HCT116 (cell line): ENCODE results near the gene DBP. TPM values are rescaled to one million over a fixed set of nuclear protein-coding genes. Genes with fewer than 3 reads are reported as not detected.

Source experiments
- CBX3 ChIP-seq: IDR thresholded peaks from 2 replicates; pipeline ENCODE4 v1.6.1; 2012; ENCODE audit warnings: low read depth
- EZH2phosphoT487 ChIP-seq: fragments of 200-600 bp; IDR thresholded peaks from 2 replicates; pipeline ENCODE4 v1.6.1; 2018; ENCODE audit warnings: antibody characterized with exemption, borderline replicate concordance
- RAD21 ChIP-seq: IDR thresholded peaks from 2 replicates; pipeline ENCODE4 v1.6.1; 2012; ENCODE audit warnings: low read depth, mild to moderate bottlenecking
- SP1 ChIP-seq: IDR thresholded peaks from 2 replicates; pipeline ENCODE4 v1.6.1; 2012; ENCODE audit warnings: low read depth
- YY1 ChIP-seq: IDR thresholded peaks from 2 replicates; pipeline ENCODE4 v1.6.1; 2011; ENCODE audit warnings: low read length, low read depth, moderate library complexity, mild to moderate bottlenecking; ENCODE audit not compliant: insufficient replicate concordance; ENCODE audit errors: extremely low read depth
- total RNA-seq: library from RNA; stranded (reverse); gene quantifications from one replicate; pipeline ENCODE4 v1.2.1, GENCODE V29; 2021; ENCODE audit not compliant: unreplicated experiment
- TF ChIP-seq, protein P1 (sequence below), 3 experiments: fragments of 200-600 bp in 1 of 3; sonication (generic) in 1 of 3; IDR thresholded peaks in 2 of 3; conservative IDR thresholded peaks in 1 of 3; 2 replicates each; pipeline ENCODE4 v1.5.1; 2012 to 2017; ENCODE audit warnings: low read depth in 2 of 3, low read length in 2 of 3, antibody characterized with exemption in 1 of 3, borderline replicate concordance in 1 of 3, control low read depth in 1 of 3, mild to moderate bottlenecking in 1 of 3, mixed read lengths in 1 of 3, mixed run types in 1 of 3, moderate library complexity in 1 of 3; ENCODE audit not compliant: insufficient read depth in 1 of 3
- TF ChIP-seq, protein P2 (sequence below): IDR thresholded peaks from 2 replicates; pipeline ENCODE4 v1.6.1; 2012
- TF ChIP-seq, protein P3 (sequence below): IDR thresholded peaks from 2 replicates; pipeline ENCODE4 v1.6.1; 2012; ENCODE audit warnings: low read depth

Gene DBP
- total RNA-seq, 1 experiment from 2014 or later: 45.9 TPM

DNA sequence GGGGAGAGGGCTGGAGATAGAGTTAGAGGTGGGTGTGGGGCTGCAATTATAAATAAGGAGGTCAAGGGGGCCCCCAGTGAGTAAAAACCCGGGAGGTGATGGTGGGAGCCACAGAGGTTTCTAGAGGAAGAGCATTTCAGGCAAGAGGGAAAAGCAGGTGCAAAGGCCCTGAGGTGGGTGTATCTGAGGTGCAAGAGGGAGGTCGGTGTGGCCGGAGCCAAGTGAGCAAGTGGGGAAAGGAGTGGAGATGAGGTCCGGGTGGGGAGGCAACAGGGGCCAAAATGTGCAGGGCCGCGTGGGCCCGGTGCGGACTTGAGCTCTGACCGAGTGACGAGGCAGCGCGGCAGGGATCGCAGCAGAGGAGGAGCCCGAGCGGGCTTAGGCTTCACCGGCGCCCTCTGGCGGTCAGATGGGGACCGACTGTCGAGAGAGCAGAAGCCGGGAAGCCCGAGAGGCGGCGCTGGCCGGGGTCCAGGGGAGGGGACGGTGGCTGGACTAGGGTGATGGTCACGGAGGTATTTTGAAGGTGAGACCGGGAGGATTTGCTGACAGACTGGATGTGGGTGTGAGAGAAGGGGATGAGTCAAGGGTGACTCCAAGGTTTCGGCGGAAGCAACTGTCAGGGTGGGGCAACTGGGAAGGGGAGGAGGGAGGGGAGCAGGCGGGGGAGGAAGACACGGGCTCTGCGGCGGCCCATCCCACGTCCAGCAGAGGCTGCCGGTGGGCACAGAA, 48.3 kb downstream of the DBP start (continued):
- TF ChIP-seq, protein P1, sequence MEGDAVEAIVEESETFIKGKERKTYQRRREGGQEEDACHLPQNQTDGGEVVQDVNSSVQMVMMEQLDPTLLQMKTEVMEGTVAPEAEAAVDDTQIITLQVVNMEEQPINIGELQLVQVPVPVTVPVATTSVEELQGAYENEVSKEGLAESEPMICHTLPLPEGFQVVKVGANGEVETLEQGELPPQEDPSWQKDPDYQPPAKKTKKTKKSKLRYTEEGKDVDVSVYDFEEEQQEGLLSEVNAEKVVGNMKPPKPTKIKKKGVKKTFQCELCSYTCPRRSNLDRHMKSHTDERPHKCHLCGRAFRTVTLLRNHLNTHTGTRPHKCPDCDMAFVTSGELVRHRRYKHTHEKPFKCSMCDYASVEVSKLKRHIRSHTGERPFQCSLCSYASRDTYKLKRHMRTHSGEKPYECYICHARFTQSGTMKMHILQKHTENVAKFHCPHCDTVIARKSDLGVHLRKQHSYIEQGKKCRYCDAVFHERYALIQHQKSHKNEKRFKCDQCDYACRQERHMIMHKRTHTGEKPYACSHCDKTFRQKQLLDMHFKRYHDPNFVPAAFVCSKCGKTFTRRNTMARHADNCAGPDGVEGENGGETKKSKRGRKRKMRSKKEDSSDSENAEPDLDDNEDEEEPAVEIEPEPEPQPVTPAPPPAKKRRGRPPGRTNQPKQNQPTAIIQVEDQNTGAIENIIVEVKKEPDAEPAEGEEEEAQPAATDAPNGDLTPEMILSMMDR (IDR thresholded peaks at IDR 0.05 in 2 of 3, conservative IDR thresholded peaks at IDR 0.05 in 1 of 3; ENCODE audit: borderline replicate concordance in 1 of 3, insufficient read depth in 1 of 3, low read depth in 2 of 3, low read length in 2 of 3): peak; percentile 90 to 97 (median 93)
- TF ChIP-seq EZH2phosphoT487 (no peak), CBX3 (peak; percentile 85), SP1 (peak; percentile 87), RAD21 (peak; percentile 68), YY1 (peak; percentile 4)
- TF ChIP-seq, protein P2, sequence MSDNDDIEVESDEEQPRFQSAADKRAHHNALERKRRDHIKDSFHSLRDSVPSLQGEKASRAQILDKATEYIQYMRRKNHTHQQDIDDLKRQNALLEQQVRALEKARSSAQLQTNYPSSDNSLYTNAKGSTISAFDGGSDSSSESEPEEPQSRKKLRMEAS: peak; percentile 85
- TF ChIP-seq, protein P3, sequence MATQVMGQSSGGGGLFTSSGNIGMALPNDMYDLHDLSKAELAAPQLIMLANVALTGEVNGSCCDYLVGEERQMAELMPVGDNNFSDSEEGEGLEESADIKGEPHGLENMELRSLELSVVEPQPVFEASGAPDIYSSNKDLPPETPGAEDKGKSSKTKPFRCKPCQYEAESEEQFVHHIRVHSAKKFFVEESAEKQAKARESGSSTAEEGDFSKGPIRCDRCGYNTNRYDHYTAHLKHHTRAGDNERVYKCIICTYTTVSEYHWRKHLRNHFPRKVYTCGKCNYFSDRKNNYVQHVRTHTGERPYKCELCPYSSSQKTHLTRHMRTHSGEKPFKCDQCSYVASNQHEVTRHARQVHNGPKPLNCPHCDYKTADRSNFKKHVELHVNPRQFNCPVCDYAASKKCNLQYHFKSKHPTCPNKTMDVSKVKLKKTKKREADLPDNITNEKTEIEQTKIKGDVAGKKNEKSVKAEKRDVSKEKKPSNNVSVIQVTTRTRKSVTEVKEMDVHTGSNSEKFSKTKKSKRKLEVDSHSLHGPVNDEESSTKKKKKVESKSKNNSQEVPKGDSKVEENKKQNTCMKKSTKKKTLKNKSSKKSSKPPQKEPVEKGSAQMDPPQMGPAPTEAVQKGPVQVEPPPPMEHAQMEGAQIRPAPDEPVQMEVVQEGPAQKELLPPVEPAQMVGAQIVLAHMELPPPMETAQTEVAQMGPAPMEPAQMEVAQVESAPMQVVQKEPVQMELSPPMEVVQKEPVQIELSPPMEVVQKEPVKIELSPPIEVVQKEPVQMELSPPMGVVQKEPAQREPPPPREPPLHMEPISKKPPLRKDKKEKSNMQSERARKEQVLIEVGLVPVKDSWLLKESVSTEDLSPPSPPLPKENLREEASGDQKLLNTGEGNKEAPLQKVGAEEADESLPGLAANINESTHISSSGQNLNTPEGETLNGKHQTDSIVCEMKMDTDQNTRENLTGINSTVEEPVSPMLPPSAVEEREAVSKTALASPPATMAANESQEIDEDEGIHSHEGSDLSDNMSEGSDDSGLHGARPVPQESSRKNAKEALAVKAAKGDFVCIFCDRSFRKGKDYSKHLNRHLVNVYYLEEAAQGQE: no peak
